HepG2 (cell line): ENCODE data around the gene ETV6. TPM values are rescaled to one million over a fixed set of nuclear protein-coding genes. Genes with fewer than 3 reads are reported as not detected.

Source experiments
- CSRNP2 ChIP-seq: sonication (generic); formaldehyde crosslinking; conservative IDR thresholded peaks from 2 replicates; pipeline ENCODE4 v1.8.0; 2022; ENCODE audit warnings: low read depth, missing genetic modification reagents
- JARID2 ChIP-seq: sonication (generic); formaldehyde crosslinking; IDR thresholded peaks from 2 replicates; pipeline ENCODE4 v1.8.1; 2023; ENCODE audit warnings: missing genetic modification reagents, inconsistent platforms; ENCODE audit not compliant: insufficient replicate concordance
- KDM6A ChIP-seq: IDR thresholded peaks from 2 replicates; pipeline ENCODE4 v1.6.1; 2016; ENCODE audit warnings: low read depth
- NAIF1 ChIP-seq: sonication (generic); formaldehyde crosslinking; IDR thresholded peaks from 2 replicates; pipeline ENCODE4 v1.5.0; 2020; ENCODE audit warnings: mild to moderate bottlenecking, missing genetic modification reagents, borderline replicate concordance
- NCOA2 ChIP-seq: sonication (generic); formaldehyde crosslinking; IDR thresholded peaks from 2 replicates; pipeline ENCODE4 v1.8.0; 2022; ENCODE audit warnings: inconsistent platforms
- PRDM15 ChIP-seq: sonication (generic); formaldehyde crosslinking; IDR thresholded peaks from 2 replicates; pipeline ENCODE4 v1.4.0; 2020; ENCODE audit warnings: missing genetic modification reagents
- ZBTB33 ChIP-seq: sonication (generic); formaldehyde crosslinking; IDR thresholded peaks from 2 replicates; pipeline ENCODE4 v1.4.0; 2020; ENCODE audit warnings: missing genetic modification reagents
- ZNF142 ChIP-seq: sonication (generic); formaldehyde crosslinking; IDR thresholded peaks from 2 replicates; pipeline ENCODE4 v1.4.0; 2020; ENCODE audit warnings: missing genetic modification reagents
- ZNF577 ChIP-seq: sonication (generic); formaldehyde crosslinking; IDR thresholded peaks from 2 replicates; pipeline ENCODE4 v1.4.0; 2020; ENCODE audit warnings: mild to moderate bottlenecking, low read depth, missing genetic modification reagents, borderline replicate concordance
- ZNF629 ChIP-seq: sonication (generic); formaldehyde crosslinking; conservative IDR thresholded peaks from 2 replicates; pipeline ENCODE4 v1.5.0; 2020; ENCODE audit warnings: missing genetic modification reagents
- ZNF709 ChIP-seq: sonication (generic); formaldehyde crosslinking; IDR thresholded peaks from 2 replicates; pipeline ENCODE4 v1.5.0; 2020; ENCODE audit warnings: mild to moderate bottlenecking, missing genetic modification reagents
- ZNF841 ChIP-seq: sonication (generic); formaldehyde crosslinking; IDR thresholded peaks from 2 replicates; pipeline ENCODE4 v1.8.1; 2023; ENCODE audit warnings: missing genetic modification reagents, borderline replicate concordance
- ZXDC ChIP-seq: sonication (generic); formaldehyde crosslinking; IDR thresholded peaks from 2 replicates; pipeline ENCODE4 v1.5.0; 2020; ENCODE audit warnings: mild to moderate bottlenecking, missing genetic modification reagents
- polyA plus RNA-seq, 8 experiments: library from polyadenylated mRNA; depleted of rRNA in 3 of 8; stranded (reverse) in 7 of 8; unstranded in 1 of 8; fragments of >200 nt; fragmentation: Illumina TruSeq in 4 of 8; extraction: Trizol in 4 of 8; gene quantifications; 2 replicates each; pipeline versions ENCODE4 v1.2.1 to v1.2.3, GENCODE V29; 2011 to 2016; ENCODE audit warnings: low read depth in 4 of 8, missing spikeins in 1 of 8, mixed read lengths in 1 of 8; ENCODE audit not compliant: insufficient read depth in 1 of 8
- total RNA-seq, 5 experiments: library from RNA; depleted of rRNA; stranded (reverse); fragments of >200 nt; fragmentation: Illumina TruSeq; extraction: Trizol; gene quantifications; 2 replicates each; pipeline ENCODE4 v1.2.3, GENCODE V29; 2016; ENCODE audit warnings: low read depth in 1 of 5

ETV6 gene
- total and polyA plus RNA-seq, 2 of the 13 experiments (the other 11 are each of a cell fraction or from before 2014, with no cell fraction given), result 2.2 to 3.0 TPM

GRCh38 chr12:11661491-11662089 lies 12.1 kb downstream of the ETV6 start (continued):
- TF ChIP-seq ZNF142 (no peak), CSRNP2 (no peak), JARID2 (CRISPR knock-in tag) (no peak), ZNF709 (no peak), KDM6A (no peak), PRDM15 (CRISPR knock-in tag) (no peak), ZNF629 (CRISPR knock-in tag) (no peak), NAIF1 (CRISPR knock-in tag) (no peak), ZXDC (CRISPR knock-in tag) (no peak), NCOA2 (CRISPR knock-in tag) (no peak), ZNF841 (CRISPR knock-in tag) (no peak), ZBTB33 (CRISPR knock-in tag) (no peak), ZNF577 (CRISPR knock-in tag) (no peak)
